ENCODE data around the gene PGAM4. TPM values are rescaled to one million over a fixed set of nuclear protein-coding genes. Genes with fewer than 3 reads are reported as not detected.

The PGAM4 gene
- polyA plus RNA-seq, 1 experiment = 0.40 TPM

DNA sequence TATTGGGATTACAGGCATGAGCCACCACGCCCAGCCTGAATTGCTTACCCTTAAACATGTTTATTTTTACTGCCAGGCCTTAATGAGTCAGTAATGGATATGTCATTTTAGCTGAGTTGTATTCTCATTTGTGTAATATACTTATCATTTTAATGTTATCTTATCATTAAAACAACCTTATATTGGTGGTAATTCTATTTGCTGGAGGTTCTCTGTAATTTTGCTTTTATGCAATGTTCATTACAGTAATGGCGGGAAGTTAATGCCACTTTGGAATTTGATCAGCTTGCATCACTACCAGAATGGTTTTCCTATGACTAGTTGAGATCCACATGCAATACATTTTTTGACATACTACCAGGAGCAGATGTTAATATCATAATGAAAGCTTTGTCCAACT lies 6.3 kb upstream of the PGAM4 start:
- DNase-seq (ENCODE audit: low read depth, low spot score) = no peak
- TF ChIP-seq, protein P1, sequence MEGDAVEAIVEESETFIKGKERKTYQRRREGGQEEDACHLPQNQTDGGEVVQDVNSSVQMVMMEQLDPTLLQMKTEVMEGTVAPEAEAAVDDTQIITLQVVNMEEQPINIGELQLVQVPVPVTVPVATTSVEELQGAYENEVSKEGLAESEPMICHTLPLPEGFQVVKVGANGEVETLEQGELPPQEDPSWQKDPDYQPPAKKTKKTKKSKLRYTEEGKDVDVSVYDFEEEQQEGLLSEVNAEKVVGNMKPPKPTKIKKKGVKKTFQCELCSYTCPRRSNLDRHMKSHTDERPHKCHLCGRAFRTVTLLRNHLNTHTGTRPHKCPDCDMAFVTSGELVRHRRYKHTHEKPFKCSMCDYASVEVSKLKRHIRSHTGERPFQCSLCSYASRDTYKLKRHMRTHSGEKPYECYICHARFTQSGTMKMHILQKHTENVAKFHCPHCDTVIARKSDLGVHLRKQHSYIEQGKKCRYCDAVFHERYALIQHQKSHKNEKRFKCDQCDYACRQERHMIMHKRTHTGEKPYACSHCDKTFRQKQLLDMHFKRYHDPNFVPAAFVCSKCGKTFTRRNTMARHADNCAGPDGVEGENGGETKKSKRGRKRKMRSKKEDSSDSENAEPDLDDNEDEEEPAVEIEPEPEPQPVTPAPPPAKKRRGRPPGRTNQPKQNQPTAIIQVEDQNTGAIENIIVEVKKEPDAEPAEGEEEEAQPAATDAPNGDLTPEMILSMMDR (IDR thresholded peaks at IDR 0.05; ENCODE audit: low read depth, low read length) = no peak
- no peak overlapping the region for H3K4me3 ChIP-seq (ENCODE audit: low read depth, low read length)
- ChIA-PET POLR2A (no interaction called here), CTCF (interaction anchor here (1.1 kb wide), 1 partner anchor 13 kb away, joined by 3 read pairs; no protein-coding TSS in a partner anchor)
- H3K9me3 ChIP-seq (ENCODE audit: control insufficient read depth, insufficient read depth, low read length) = no peaks in the 10 kb centered on the region
- no peak overlapping the region for H3K27ac ChIP-seq (ENCODE audit: low read depth, low read length)
- no peaks in the 10 kb centered on the region for H3K27me3 ChIP-seq (ENCODE audit: control insufficient read depth, insufficient read depth, low read length)

DNA sequence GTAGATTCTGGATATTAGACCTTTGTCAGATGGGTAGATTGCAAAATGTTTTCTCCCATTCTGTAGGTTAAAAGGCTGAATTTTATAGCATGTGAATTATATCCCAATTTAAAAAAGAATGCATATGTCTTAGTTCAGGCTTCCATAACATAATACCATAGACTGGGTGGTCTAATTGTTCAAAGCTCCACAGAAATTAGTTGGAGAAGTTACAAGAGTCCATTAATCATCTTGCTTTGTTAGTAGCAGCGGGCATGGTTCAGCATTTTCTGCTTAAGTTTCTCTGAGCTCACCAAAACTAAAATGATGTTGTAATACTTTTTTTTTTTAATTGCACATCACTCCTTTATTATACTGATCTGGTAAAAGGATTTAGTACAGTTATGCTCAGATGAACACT lies 1.8 kb downstream of the PGAM4 start:
- H3K27me3 ChIP-seq (ENCODE audit: control insufficient read depth, insufficient read depth, low read length) = no peaks in the 10 kb centered on the region
- H3K4me3 ChIP-seq (ENCODE audit: low read depth, low read length) = no peak overlapping the region
- ChIA-PET CTCF (no interaction called here), POLR2A (no interaction called here)
- DNase-seq (ENCODE audit: low read depth, low spot score) = no peak
- no peak overlapping the region for H3K27ac ChIP-seq (ENCODE audit: low read depth, low read length)
- H3K9me3 ChIP-seq (ENCODE audit: control insufficient read depth, insufficient read depth, low read length) = no peaks in the 10 kb centered on the region; the same call in 1 of the 2 replicates
- TF ChIP-seq, protein P1 (IDR thresholded peaks at IDR 0.05; ENCODE audit: low read depth, low read length) = no peak

DNA sequence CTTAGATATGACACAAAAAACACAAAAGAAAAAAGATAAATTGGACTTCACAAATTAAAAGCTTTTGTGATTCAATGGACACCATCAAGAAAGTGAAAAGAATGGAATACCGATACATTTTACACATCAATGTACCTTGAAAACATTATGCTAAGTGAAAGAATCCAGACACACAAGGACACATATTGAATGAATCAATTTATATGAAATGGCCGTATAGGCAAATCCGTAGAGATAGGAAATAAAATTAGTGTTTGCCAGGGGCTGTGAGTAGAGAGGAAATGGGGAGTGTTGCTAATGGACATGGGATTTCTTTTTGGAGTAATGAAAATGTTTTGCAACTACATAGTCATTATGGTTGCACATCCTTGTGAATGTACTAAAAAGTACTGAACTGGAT lies 3.1 kb downstream of the PGAM4 start:
- ChIA-PET CTCF (no interaction called here), POLR2A (no interaction called here)
- DNase-seq (ENCODE audit: low read depth, low spot score) = no peak
- H3K9me3 ChIP-seq (ENCODE audit: control insufficient read depth, insufficient read depth, low read length) = no peaks in the 10 kb centered on the region; the same call in none of the 2 replicates
- H3K27me3 ChIP-seq (ENCODE audit: control insufficient read depth, insufficient read depth, low read length) = no peaks in the 10 kb centered on the region
- TF ChIP-seq, protein P1 (IDR thresholded peaks at IDR 0.05; ENCODE audit: low read depth, low read length) = no peak
- H3K27ac ChIP-seq (ENCODE audit: low read depth, low read length) = no peak overlapping the region
- no peak overlapping the region for H3K4me3 ChIP-seq (ENCODE audit: low read depth, low read length)

DNA sequence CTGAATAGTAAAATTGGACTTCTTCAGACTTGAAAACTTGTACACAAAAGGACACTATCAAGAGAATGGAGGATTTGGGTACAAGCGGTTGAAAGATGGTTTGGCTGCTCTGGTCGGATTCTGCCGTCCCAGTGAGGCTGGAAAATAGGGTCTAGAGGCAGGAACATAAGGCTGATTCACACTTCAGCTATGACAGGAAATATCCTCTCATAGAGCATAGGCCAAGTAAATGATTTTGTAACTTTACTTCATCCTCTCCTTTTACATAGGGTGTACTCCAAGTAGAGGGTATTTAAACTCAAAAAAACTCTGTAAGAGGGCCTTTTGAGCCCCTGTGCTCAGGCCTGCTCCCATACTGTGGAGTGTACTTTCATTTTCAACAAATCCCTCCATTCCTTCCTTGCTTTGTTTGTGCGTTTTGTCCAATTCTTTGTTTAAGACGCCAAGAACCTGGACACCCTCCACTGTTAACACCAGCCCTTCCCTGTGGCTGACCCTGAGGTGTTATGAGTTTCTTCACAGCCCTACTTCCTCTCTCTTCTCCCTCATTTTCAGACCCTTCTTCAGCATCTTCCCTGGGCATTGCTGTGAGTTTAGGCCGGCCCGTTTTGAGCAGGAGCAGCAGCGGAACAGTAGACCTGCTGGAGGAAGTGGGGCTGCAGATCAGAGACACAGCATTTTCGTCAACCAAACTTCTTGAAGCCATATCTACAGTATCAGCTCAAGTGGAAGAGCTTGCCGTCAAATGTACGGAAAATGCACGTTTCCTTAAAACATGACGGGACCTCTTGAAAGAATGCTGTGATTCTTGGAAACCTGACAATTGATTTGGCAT lies 7.2 kb downstream of the PGAM4 start:
- POLR2A ChIA-PET = no interaction called here
- H3K27me3 ChIP-seq (ENCODE audit: control insufficient read depth, insufficient read depth, low read length) = no peaks in the 10 kb centered on the region
- no peak overlapping the region for H3K4me3 ChIP-seq (ENCODE audit: low read depth, low read length)
- H3K9me3 ChIP-seq (ENCODE audit: control insufficient read depth, insufficient read depth, low read length) = no peaks in the 10 kb centered on the region; the same call in 1 of the 2 replicates
- CTCF ChIA-PET = interaction anchor here (0.8 kb wide), 1 partner anchor 63 kb away, joined by 3 read pairs; the partner anchor contains the start of gene COX7B
- DNase-seq (ENCODE audit: low read depth, low spot score) = no peak
- H3K27ac ChIP-seq (ENCODE audit: low read depth, low read length) = no peak overlapping the region
- TF ChIP-seq, protein P1 (IDR thresholded peaks at IDR 0.05; ENCODE audit: low read depth, low read length) = no peak

DNA sequence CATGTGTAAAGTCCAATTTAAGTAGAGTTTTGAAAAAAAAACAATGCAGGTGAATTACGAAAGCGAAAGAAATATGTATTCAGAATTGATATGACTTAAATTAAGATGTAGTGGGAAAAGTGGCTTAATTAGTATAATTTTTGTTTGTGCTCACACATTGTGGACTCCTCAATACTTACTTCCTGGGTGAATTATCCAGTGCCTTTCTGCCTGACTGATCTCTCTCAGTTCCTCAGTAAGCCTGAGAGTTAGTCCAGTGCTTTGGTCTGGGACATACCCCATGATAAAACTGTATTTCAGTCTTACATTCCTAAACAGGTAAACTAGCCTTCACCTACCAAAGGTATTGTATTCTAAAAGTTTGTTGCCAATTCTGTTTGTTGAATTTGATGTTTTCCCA lies 8.4 kb downstream of the PGAM4 start:
- no peak overlapping the region for H3K4me3 ChIP-seq (ENCODE audit: low read depth, low read length)
- CTCF ChIA-PET = no interaction called here
- no peaks in the 10 kb centered on the region; the same call in 1 of the 2 replicates for H3K9me3 ChIP-seq (ENCODE audit: control insufficient read depth, insufficient read depth, low read length)
- H3K27me3 ChIP-seq (ENCODE audit: control insufficient read depth, insufficient read depth, low read length) = no peaks in the 10 kb centered on the region
- DNase-seq (ENCODE audit: low read depth, low spot score) = no peak
- TF ChIP-seq, protein P1 (IDR thresholded peaks at IDR 0.05; ENCODE audit: low read depth, low read length) = no peak
- POLR2A ChIA-PET = no interaction called here
- H3K27ac ChIP-seq (ENCODE audit: low read depth, low read length) = no peak overlapping the region
